ENCODE results near the gene ADRA2A. TPM values are rescaled to one million over a fixed set of nuclear protein-coding genes. Genes with fewer than 3 reads are reported as not detected.

ADRA2A gene
- total RNA-seq, 1 experiment from 2014 or later: 1.7 TPM

DNA sequence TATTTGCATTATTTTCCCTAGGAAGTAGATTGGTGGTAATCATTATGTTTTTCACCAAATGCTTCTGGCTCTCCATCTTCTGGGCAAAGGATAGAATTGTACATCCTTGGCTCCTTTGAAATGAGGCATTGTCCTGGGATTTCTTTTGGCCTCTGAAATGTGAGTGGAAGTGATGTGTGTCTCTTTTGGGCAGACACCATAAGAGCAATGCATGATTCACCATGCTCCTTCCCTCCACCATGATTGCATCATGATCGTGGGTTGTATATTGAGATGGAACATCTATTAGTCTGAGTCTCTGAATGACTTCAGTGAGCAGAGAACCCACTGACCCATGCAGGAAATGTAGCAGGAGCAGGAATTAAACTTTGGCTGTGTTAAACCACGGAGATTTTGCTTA lies 49.2 kb downstream of the ADRA2A start:
- Mint-ChIP-seq H3K27me3 (ENCODE audit: low read depth) (peaks cover 3% of the 10 kb centered on the region; the same call in 1 of the 2 replicates), H3K9me3 (peaks cover 7% of the 10 kb centered on the region), H3K36me3 (no peaks in the 10 kb centered on the region), H3K4me3 (no peak overlapping the region), H3K4me1 (peaks cover 36% of the 10 kb centered on the region), H3K27ac (no peak overlapping the region)
- TF ChIP-seq GRHL2 (CRISPR knock-in tag; IDR thresholded peaks at IDR 0.05; ENCODE audit: insufficient replicate concordance, severe bottlenecking) (no peak), TP53 (CRISPR knock-in tag; IDR thresholded peaks at IDR 0.05) (no peak), ZNF121 (CRISPR knock-in tag; IDR thresholded peaks at IDR 0.05) (no peak), JAZF1 (CRISPR knock-in tag; IDR thresholded peaks at IDR 0.05) (no peak), FOXK1 (CRISPR knock-in tag; IDR thresholded peaks at IDR 0.05) (no peak), GABPB1 (CRISPR knock-in tag; IDR thresholded peaks at IDR 0.05) (no peak), ZNF138 (CRISPR knock-in tag; conservative IDR thresholded peaks at IDR 0.05) (no peak), JUN (CRISPR knock-in tag; IDR thresholded peaks at IDR 0.05) (no peak), MYBL2 (CRISPR knock-in tag; IDR thresholded peaks at IDR 0.05) (no peak), NR3C1 (CRISPR knock-in tag; conservative IDR thresholded peaks at IDR 0.05; ENCODE audit: low read depth) (no peak), TCF7 (CRISPR knock-in tag; IDR thresholded peaks at IDR 0.05; ENCODE audit: low read depth) (no peak), CBFB (CRISPR knock-in tag; IDR thresholded peaks at IDR 0.05; ENCODE audit: low read depth) (no peak), EMX1 (CRISPR knock-in tag; IDR thresholded peaks at IDR 0.05) (no peak)
- TF ChIP-seq, protein P1, sequence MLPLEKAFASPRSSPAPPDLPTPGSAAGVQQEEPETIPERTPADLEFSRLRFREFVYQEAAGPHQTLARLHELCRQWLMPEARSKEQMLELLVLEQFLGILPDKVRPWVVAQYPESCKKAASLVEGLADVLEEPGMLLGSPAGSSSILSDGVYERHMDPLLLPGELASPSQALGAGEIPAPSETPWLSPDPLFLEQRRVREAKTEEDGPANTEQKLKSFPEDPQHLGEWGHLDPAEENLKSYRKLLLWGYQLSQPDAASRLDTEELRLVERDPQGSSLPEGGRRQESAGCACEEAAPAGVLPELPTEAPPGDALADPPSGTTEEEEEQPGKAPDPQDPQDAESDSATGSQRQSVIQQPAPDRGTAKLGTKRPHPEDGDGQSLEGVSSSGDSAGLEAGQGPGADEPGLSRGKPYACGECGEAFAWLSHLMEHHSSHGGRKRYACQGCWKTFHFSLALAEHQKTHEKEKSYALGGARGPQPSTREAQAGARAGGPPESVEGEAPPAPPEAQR (CRISPR knock-in tag; IDR thresholded peaks at IDR 0.05): no peak
- TF ChIP-seq, protein P2, sequence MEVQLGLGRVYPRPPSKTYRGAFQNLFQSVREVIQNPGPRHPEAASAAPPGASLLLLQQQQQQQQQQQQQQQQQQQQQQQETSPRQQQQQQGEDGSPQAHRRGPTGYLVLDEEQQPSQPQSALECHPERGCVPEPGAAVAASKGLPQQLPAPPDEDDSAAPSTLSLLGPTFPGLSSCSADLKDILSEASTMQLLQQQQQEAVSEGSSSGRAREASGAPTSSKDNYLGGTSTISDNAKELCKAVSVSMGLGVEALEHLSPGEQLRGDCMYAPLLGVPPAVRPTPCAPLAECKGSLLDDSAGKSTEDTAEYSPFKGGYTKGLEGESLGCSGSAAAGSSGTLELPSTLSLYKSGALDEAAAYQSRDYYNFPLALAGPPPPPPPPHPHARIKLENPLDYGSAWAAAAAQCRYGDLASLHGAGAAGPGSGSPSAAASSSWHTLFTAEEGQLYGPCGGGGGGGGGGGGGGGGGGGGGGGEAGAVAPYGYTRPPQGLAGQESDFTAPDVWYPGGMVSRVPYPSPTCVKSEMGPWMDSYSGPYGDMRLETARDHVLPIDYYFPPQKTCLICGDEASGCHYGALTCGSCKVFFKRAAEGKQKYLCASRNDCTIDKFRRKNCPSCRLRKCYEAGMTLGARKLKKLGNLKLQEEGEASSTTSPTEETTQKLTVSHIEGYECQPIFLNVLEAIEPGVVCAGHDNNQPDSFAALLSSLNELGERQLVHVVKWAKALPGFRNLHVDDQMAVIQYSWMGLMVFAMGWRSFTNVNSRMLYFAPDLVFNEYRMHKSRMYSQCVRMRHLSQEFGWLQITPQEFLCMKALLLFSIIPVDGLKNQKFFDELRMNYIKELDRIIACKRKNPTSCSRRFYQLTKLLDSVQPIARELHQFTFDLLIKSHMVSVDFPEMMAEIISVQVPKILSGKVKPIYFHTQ (CRISPR knock-in tag; IDR thresholded peaks at IDR 0.05): no peak
- TF ChIP-seq, protein P3, sequence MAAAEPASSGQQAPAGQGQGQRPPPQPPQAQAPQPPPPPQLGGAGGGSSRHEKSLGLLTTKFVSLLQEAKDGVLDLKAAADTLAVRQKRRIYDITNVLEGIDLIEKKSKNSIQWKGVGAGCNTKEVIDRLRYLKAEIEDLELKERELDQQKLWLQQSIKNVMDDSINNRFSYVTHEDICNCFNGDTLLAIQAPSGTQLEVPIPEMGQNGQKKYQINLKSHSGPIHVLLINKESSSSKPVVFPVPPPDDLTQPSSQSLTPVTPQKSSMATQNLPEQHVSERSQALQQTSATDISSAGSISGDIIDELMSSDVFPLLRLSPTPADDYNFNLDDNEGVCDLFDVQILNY (CRISPR knock-in tag; IDR thresholded peaks at IDR 0.05): no peak
- TF ChIP-seq, protein P4, sequence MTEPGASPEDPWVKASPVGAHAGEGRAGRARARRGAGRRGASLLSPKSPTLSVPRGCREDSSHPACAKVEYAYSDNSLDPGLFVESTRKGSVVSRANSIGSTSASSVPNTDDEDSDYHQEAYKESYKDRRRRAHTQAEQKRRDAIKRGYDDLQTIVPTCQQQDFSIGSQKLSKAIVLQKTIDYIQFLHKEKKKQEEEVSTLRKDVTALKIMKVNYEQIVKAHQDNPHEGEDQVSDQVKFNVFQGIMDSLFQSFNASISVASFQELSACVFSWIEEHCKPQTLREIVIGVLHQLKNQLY (CRISPR knock-in tag; IDR thresholded peaks at IDR 0.05): no peak
- TF ChIP-seq, protein P5, sequence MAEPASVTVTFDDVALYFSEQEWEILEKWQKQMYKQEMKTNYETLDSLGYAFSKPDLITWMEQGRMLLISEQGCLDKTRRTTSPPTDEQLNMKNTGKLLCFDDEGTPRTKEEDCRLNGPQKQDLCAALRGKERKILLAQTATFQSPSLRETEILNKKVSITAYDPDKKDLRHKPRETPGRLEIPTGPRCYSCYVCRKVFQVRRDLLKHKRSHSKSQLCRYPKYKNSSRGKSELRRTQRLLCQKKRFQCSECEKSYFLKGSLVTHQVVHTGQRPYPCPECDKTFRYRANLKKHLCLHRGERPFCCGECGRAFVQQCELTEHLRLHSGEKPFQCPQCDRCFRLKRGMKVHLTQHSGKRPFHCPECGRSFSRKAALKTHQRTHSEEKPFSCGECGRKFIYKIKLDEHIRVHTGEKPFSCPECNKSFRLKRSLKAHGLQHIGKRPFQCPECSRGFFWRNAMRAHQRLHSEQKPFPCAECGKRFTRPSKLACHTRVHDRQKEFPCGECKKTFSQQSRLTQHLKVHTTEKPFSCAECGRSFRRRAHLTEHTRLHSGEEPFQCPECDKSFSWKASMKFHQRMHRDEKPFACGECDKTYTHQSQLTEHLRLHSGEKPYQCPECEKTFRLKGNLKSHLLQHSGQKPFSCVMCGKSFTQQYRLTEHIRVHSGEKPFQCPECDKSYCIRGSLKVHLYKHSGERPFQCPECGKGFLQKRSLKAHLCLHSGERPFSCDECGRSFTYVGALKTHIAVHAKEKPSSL (CRISPR knock-in tag; conservative IDR thresholded peaks at IDR 0.05): no peak
- TF ChIP-seq, protein P6, sequence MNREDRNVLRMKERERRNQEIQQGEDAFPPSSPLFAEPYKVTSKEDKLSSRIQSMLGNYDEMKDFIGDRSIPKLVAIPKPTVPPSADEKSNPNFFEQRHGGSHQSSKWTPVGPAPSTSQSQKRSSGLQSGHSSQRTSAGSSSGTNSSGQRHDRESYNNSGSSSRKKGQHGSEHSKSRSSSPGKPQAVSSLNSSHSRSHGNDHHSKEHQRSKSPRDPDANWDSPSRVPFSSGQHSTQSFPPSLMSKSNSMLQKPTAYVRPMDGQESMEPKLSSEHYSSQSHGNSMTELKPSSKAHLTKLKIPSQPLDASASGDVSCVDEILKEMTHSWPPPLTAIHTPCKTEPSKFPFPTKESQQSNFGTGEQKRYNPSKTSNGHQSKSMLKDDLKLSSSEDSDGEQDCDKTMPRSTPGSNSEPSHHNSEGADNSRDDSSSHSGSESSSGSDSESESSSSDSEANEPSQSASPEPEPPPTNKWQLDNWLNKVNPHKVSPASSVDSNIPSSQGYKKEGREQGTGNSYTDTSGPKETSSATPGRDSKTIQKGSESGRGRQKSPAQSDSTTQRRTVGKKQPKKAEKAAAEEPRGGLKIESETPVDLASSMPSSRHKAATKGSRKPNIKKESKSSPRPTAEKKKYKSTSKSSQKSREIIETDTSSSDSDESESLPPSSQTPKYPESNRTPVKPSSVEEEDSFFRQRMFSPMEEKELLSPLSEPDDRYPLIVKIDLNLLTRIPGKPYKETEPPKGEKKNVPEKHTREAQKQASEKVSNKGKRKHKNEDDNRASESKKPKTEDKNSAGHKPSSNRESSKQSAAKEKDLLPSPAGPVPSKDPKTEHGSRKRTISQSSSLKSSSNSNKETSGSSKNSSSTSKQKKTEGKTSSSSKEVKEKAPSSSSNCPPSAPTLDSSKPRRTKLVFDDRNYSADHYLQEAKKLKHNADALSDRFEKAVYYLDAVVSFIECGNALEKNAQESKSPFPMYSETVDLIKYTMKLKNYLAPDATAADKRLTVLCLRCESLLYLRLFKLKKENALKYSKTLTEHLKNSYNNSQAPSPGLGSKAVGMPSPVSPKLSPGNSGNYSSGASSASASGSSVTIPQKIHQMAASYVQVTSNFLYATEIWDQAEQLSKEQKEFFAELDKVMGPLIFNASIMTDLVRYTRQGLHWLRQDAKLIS (CRISPR knock-in tag; IDR thresholded peaks at IDR 0.05; ENCODE audit: borderline replicate concordance): no peak
- CTCF ChIA-PET: no interaction called here
- POLR2A ChIA-PET: no interaction called here
- ATAC-seq (no peak), DNase-seq (ENCODE audit: low spot score) (no peak)
